NCI-H345 treated with DMSO at 0.1 percent for 48 hours (cell line): ENCODE results near the gene PAPPA.

Experiments used
- DNase-seq: peaks from one replicate; lab custom pipeline; 2025; ENCODE audit not compliant: unreplicated experiment; lab: John Stamatoyannopoulos, UW

PAPPA gene

DNA sequence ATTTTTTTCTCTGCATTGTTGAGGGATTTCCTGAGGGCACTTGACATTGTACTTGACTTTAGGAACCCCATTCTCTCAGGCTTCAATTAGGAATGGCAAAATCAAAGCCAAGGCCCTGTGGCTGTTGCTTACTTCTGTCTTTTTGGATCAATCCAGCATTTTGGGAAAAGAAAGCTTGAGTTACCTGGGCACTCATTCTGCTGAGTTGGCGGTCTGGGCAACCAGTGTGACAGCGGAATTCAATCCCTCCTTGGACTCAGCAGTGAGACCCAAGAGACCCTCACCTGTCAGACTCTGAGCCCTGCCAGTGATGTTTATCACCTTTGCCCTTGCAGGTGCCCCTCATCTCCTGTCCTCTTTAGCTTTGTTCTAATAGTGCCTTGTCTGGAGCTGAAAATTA, 225.3 kb downstream of the PAPPA start:
- no peak for DNase-seq

DNA sequence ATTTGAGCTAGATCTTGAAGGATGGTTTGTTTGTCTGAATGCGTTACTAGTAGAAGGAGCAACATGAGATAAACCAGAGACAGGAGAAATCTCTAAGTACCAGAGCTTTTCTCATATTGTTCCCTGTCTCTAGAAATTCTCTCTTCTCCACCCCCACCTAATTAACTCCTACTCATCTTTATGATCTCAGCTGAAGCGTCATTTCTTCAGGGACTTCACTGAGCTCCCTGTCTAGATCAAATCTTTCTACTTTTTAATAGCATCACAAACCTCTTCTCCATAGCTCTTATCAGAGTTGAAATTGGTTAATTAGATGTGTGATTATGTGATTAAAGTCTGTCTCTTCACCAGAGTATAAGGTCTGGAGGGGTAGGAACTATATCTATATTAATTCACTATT, 226.2 kb downstream of the PAPPA start:
- no peak for DNase-seq

GRCh38 chr9:116380496-116380995, 227.0 kb downstream of the PAPPA start:
- DNase-seq = no peak

- no peak for DNase-seq
Measured at GRCh38 chr9:116381350-116381749, 227.8 kb downstream of the PAPPA start.

- no peak for DNase-seq
Measured at GRCh38 chr9:116382053-116382452, 228.5 kb downstream of the PAPPA start.

GRCh38 chr9:116383133-116383532, 229.5 kb downstream of the PAPPA start:
- no peak for DNase-seq

DNA sequence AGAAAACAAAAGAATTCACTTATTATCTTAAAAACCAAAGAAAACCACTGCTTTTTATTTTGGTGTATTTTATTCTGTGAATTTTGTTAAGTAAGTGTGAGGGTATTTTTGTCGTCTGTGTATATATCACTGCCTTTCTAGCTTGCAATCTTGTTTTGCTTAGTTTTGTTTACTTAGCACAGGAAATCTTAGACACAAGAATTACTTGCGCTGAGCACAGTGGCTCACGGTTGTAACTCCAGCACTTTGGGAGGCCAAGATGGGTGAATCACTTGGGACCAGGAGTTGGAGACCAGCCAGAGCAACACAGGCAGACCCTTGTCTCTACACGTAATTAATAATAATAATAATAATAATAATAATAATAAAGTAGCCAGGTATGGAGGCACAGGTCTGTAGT, 230.3 kb downstream of the PAPPA start:
- DNase-seq = no peak

DNA sequence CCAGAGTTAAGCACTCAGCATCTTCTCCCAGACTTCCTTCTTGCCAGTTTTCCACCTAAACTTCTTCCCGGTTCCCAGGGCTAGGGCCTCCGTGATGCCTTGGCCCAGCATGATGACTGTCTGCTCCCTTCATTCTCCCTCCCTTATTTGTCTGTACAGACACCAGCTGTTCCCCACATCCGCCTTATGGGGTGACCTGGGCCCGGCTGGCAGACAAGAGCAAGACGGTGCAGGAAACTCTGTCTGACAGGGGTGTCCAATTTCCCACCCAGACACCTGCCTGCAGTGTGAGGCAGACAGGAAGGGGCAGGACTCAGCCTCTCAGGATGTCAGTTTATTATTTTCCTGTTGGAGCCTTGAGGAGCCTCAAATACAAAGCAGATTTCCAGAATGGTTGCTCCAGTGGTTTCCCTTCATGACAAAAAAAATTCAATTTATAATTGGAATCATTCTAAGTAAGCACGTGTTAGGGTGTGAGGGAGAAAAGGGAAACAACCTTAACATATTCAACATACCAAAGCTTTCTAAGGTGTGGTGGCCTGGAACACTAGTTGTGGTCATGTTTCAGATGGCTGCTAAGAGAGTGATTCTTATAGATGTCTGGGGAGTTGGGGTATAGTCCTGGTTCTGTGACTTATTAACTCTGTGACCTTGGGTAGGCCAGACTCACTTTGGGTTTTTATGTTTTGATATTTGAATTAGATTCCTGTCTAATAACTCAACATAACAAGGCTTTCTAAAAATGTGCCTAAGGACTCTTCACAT, 234.5 kb downstream of the PAPPA start:
- DNase-seq = no peak

GRCh38 chr9:116389541-116390302, 236.1 kb downstream of the PAPPA start:
- no peak for DNase-seq

DNA sequence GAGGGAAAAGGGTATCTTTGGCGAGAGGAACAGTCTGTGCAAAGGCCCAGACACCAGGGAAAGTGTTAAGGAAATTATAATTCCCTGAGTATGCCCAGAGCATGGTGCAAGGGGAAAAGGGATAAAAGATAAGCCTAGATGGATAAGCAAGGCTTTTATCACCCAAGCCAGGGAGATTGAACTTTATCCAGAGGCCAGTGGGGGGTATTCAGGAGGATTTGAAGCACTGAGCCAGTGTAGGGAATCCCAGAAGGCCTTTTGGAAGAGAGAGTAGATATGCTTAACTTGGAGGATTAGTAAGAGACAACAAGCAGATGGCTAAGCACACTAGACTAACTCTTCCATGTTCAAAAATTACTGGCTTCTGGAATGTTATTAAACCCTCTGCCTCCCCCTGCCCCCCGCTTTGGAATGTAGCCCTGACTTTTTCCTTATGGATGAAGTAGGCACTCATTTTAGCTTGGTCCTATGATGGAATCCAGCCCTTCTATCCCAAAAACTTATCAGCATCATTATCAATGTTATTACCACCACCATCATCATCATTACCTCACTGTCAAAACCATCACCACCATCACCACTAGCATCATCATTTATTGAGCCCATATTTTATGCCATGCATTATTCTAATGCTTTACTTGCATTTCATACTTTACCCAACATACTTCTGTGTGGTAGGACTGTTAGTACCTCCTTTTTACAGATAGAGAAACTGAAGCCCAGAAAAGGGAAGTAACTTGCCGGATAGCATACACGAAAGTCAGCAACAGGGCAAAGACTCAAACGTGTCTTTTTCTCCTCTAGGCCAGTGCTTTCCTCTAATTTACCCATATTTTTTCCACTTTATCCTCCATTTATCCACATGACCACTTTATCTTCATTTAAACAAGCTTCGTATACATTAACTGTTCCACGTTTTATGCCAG, 237.0 kb downstream of the PAPPA start:
- DNase-seq = no peak

DNA sequence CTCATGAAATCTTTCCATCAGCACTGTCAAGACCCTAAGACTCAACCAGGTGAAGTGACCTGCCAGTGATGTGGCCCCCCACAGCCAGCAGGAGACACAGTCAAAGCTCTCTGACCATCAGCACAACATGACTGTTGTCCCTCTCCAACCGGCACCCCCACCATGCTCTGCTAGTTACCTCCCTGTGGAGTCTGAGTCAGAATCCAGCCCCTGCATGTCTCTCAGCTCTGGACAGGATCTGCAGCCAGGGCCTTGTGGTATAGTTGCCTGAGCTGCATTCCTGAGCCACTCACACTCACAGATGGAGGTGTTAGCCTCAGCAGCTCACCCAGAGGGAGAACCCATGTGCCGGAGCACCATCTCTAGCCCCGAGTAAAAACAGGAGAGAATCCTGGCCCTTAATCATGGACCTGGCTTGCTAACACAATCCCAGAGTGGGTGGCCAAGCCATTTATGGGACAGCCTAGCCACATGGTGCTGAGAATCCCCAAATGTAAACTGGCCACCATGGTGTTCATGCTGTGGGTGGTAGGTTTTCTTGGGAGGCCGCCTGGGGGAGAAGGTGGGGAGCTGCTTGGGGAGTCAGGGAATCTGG, 237.8 kb downstream of the PAPPA start:
- DNase-seq = no peak

GRCh38 chr9:116393198-116393597, 239.6 kb downstream of the PAPPA start:
- no peak for DNase-seq

- DNase-seq = no peak
Measured at GRCh38 chr9:116394070-116394469, 240.5 kb downstream of the PAPPA start.

GRCh38 chr9:116394894-116395698, 241.5 kb downstream of the PAPPA start:
- DNase-seq = no peak

DNA sequence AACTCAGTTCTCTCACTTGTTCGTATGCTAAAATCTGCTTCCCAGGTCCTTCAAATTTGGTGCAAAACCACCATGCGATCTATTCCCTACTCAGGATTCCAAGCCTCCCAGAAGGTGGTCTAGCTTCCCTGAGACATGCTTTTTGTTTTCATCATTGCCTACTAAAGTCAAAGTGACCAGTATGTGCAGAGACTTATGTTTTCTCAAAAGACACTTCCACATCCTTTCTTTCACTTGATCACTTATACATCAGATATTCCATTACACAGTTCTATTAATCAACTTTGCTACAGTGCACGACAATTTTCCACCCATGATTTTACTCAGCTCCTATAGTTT, 242.1 kb downstream of the PAPPA start:
- DNase-seq = no peak

DNA sequence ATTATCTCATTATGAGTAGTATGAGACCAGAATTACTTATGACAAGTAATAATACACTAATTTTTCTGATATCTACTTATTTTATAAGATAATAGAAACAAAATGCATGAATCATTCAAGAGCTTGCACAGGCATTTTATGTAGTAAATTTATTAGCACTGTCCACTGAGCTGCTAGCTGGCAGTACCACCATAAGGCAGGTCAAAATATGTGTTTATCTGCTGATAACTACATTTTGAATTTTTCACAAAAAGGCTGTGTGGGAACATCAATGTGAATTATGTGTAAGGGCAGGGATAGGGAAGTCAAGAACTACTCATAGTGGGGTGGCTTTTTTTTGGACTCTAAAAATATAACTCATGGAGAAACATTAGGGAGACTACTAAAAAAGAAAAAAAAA, 249.6 kb downstream of the PAPPA start:
- no peak for DNase-seq

- no peak for DNase-seq
Measured at GRCh38 chr9:116404228-116404627, 250.6 kb downstream of the PAPPA start.

DNA sequence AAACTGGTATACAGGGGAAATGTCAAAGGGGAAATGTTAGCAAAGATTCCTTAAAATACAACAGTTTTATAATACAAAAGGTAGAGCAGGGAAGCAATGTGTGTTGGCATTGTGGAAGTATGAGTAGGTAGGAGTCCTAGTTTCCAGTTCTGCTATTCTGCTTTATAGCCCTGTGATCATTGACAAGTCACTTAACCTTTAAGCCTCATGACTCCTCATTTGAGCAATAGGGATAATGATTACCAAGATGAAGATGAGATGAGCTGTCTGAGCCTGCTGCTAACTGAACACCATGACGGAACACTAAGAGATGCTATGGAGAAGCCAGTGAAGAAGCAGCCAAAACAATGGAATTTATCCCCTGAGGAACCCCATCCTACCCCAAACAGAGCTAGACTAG, 251.7 kb downstream of the PAPPA start:
- DNase-seq = no peak

- no peak for DNase-seq
Measured at GRCh38 chr9:116406469-116406868, 252.9 kb downstream of the PAPPA start.

GRCh38 chr9:116409129-116409528, 255.5 kb downstream of the PAPPA start:
- DNase-seq = no peak
